Measurements from ENCODE around the gene ZNF654. TPM values are rescaled to one million over a fixed set of nuclear protein-coding genes. Genes with fewer than 3 reads are reported as not detected.
"Not testable (repeated sequence)": the region's sequence is repeated elsewhere in the genome, so short reads cannot be mapped to it uniquely, and the experiment has no call there.

ZNF654 gene
- total RNA-seq, 1 donor, result 21.6 TPM

GRCh38 chr3:88147261-88147660 is 88.2 kb downstream of the ZNF654 start:
- Histone ChIP-seq H3K4me3 (ENCODE audit: low read length) (no peak overlapping the region), H3K4me1 (ENCODE audit: insufficient read depth, low read length) (peaks cover 27% of the 10 kb centered on the region), H3K27me3 (ENCODE audit: insufficient read depth, low read length) (no peaks in the 10 kb centered on the region)

GRCh38 chr3:88148651-88149050 is 89.6 kb downstream of the ZNF654 start:
- no peaks in the 10 kb centered on the region for H3K27me3 ChIP-seq (ENCODE audit: insufficient read depth, low read length)
- H3K9me3 ChIP-seq (ENCODE audit: low read depth, low read length), result no peaks in the 10 kb centered on the region
- H3K4me1 ChIP-seq (ENCODE audit: insufficient read depth, low read length), result peaks cover 40% of the 10 kb centered on the region
- H3K4me3 ChIP-seq (ENCODE audit: low read length), result peak overlapping the region; percentile 96

More at GRCh38 chr3:88147261-88147660, 88.2 kb downstream of the ZNF654 start:
- H3K9me3 ChIP-seq (ENCODE audit: low read depth, low read length), result no peaks in the 10 kb centered on the region

GRCh38 chr3:88149101-88149508 is 90.0 kb downstream of the ZNF654 start:
- H3K27me3 ChIP-seq (ENCODE audit: insufficient read depth, low read length), result no peaks in the 10 kb centered on the region
- no peaks in the 10 kb centered on the region for H3K9me3 ChIP-seq (ENCODE audit: low read depth, low read length)
- H3K4me1 ChIP-seq (ENCODE audit: insufficient read depth, low read length), result peaks cover 40% of the 10 kb centered on the region
- H3K4me3 ChIP-seq (ENCODE audit: low read length), result peak overlapping the region; percentile 96

GRCh38 chr3:88149509-88150362 is 90.7 kb downstream of the ZNF654 start, which contains the start of gene C3orf38:
TSS of gene C3orf38 (plus strand) at chr3:88149959. CDS start at chr3:88150053, 94 bp downstream.
- Histone ChIP-seq H3K4me1 (ENCODE audit: insufficient read depth, low read length) (peaks cover 40% of the 10 kb centered on the region), H3K9me3 (ENCODE audit: low read depth, low read length) (no peaks in the 10 kb centered on the region), H3K4me3 (ENCODE audit: low read length) (peak within 1 kb of the TSS; percentile 96), H3K27me3 (ENCODE audit: insufficient read depth, low read length) (no peaks in the 10 kb centered on the region)

GRCh38 chr3:88150371-88150770 is 91.3 kb downstream of the ZNF654 start:
- H3K27me3 ChIP-seq (ENCODE audit: insufficient read depth, low read length), result no peaks in the 10 kb centered on the region
- H3K4me3 ChIP-seq (ENCODE audit: low read length), result peak overlapping the region; percentile 96
- peaks cover 40% of the 10 kb centered on the region for H3K4me1 ChIP-seq (ENCODE audit: insufficient read depth, low read length)
- no peaks in the 10 kb centered on the region for H3K9me3 ChIP-seq (ENCODE audit: low read depth, low read length)

- Histone ChIP-seq H3K9me3 (ENCODE audit: low read depth, low read length) (no peaks in the 10 kb centered on the region), H3K27me3 (ENCODE audit: insufficient read depth, low read length) (no peaks in the 10 kb centered on the region), H3K4me3 (ENCODE audit: low read length) (peak overlapping the region; percentile 96), H3K4me1 (ENCODE audit: insufficient read depth, low read length) (peaks cover 40% of the 10 kb centered on the region)
Observed at GRCh38 chr3:88150806-88151205, 91.8 kb downstream of the ZNF654 start.

GRCh38 chr3:88151358-88151757 is 92.3 kb downstream of the ZNF654 start:
- Histone ChIP-seq H3K27me3 (ENCODE audit: insufficient read depth, low read length) (no peaks in the 10 kb centered on the region), H3K4me3 (ENCODE audit: low read length) (no peak overlapping the region), H3K4me1 (ENCODE audit: insufficient read depth, low read length) (peaks cover 40% of the 10 kb centered on the region), H3K9me3 (ENCODE audit: low read depth, low read length) (no peaks in the 10 kb centered on the region)

- H3K27me3 ChIP-seq (ENCODE audit: insufficient read depth, low read length), result no peaks in the 10 kb centered on the region
- no peaks in the 10 kb centered on the region for H3K9me3 ChIP-seq (ENCODE audit: low read depth, low read length)
- peaks cover 34% of the 10 kb centered on the region for H3K4me1 ChIP-seq (ENCODE audit: insufficient read depth, low read length)
- H3K4me3 ChIP-seq (ENCODE audit: low read length), result no peak overlapping the region
Observed at GRCh38 chr3:88152841-88153240, 93.8 kb downstream of the ZNF654 start.

GRCh38 chr3:88166419-88166971 is 107.4 kb downstream of the ZNF654 start:
- Histone ChIP-seq H3K4me1 (ENCODE audit: insufficient read depth, low read length) (no peaks in the 10 kb centered on the region), H3K27me3 (ENCODE audit: insufficient read depth, low read length) (no peaks in the 10 kb centered on the region), H3K4me3 (ENCODE audit: low read length) (no peak overlapping the region), H3K9me3 (ENCODE audit: low read depth, low read length) (no peaks in the 10 kb centered on the region)

GRCh38 chr3:88167173-88167572 is 108.1 kb downstream of the ZNF654 start:
- Histone ChIP-seq H3K4me3 (ENCODE audit: low read length) (no peak overlapping the region), H3K27me3 (ENCODE audit: insufficient read depth, low read length) (no peaks in the 10 kb centered on the region), H3K4me1 (ENCODE audit: insufficient read depth, low read length) (no peaks in the 10 kb centered on the region), H3K9me3 (ENCODE audit: low read depth, low read length) (no peaks in the 10 kb centered on the region)

- Histone ChIP-seq H3K27me3 (ENCODE audit: insufficient read depth, low read length) (no peaks in the 10 kb centered on the region), H3K4me3 (ENCODE audit: low read length) (no peak overlapping the region), H3K9me3 (ENCODE audit: low read depth, low read length) (no peaks in the 10 kb centered on the region), H3K4me1 (ENCODE audit: insufficient read depth, low read length) (no peaks in the 10 kb centered on the region)
Observed at GRCh38 chr3:88167704-88168103, 108.6 kb downstream of the ZNF654 start.

- no peak overlapping the region for H3K4me3 ChIP-seq (ENCODE audit: low read length)
- no peaks in the 10 kb centered on the region for H3K9me3 ChIP-seq (ENCODE audit: low read depth, low read length)
- H3K27me3 ChIP-seq (ENCODE audit: insufficient read depth, low read length), result no peaks in the 10 kb centered on the region
- H3K4me1 ChIP-seq (ENCODE audit: insufficient read depth, low read length), result no peaks in the 10 kb centered on the region
Observed at GRCh38 chr3:88168171-88168570, 109.1 kb downstream of the ZNF654 start.

GRCh38 chr3:88180398-88180999 is 121.4 kb downstream of the ZNF654 start:
- no peaks in the 10 kb centered on the region for H3K27me3 ChIP-seq (ENCODE audit: insufficient read depth, low read length)
- no peak overlapping the region for H3K4me3 ChIP-seq (ENCODE audit: low read length)
- no peaks in the 10 kb centered on the region for H3K9me3 ChIP-seq (ENCODE audit: low read depth, low read length)
- H3K4me1 ChIP-seq (ENCODE audit: insufficient read depth, low read length), result no peaks in the 10 kb centered on the region

GRCh38 chr3:88182165-88182918 is 123.3 kb downstream of the ZNF654 start:
- not testable (repeated sequence) for H3K27me3 ChIP-seq (ENCODE audit: insufficient read depth, low read length); H3K9me3 ChIP-seq (ENCODE audit: low read depth, low read length); H3K4me1 ChIP-seq (ENCODE audit: insufficient read depth, low read length); H3K4me3 ChIP-seq (ENCODE audit: low read length)

- Histone ChIP-seq H3K4me1 (ENCODE audit: insufficient read depth, low read length) (no peaks in the 10 kb centered on the region), H3K9me3 (ENCODE audit: low read depth, low read length) (no peaks in the 10 kb centered on the region), H3K4me3 (ENCODE audit: low read length) (no peak overlapping the region), H3K27me3 (ENCODE audit: insufficient read depth, low read length) (no peaks in the 10 kb centered on the region)
Observed at GRCh38 chr3:88188436-88188835, 129.4 kb downstream of the ZNF654 start.

Measured in mononuclear cell (primary cell).